Activated CD4-positive, alpha-beta T cell treated with anti-CD3 and anti-CD28 coated beads for 36 hours (primary cell): Measurements from ENCODE around the gene DMTF1. TPM values are rescaled to one million over a fixed set of nuclear protein-coding genes. Genes with fewer than 3 reads are reported as not detected.
"Not testable (repeated sequence)": the region's sequence is repeated elsewhere in the genome, so short reads cannot be mapped to it uniquely, and the experiment has no call there.

Experiments used
- ATAC-seq: fragments of 200-7000 bp; cut with Tn5 transposase; one replicate; pipeline ENCODE4 v1.10.0; 2021; ENCODE audit warnings: mild to moderate bottlenecking, moderate library complexity
- CTCF ChIA-PET: fragments of 350-600 bp; sonication (Branson Sonifier 250); formaldehyde crosslinking; loops from one replicate; lab custom pipeline; 2021; ENCODE audit warnings: antibody characterized with exemption; lab: Charles Lee
- POLR2A ChIA-PET: fragments of 350-600 bp; sonication (Branson Sonifier 250); formaldehyde crosslinking; loops from one replicate; lab custom pipeline; 2021; ENCODE audit warnings: antibody characterized with exemption, inconsistent platforms; lab: Charles Lee
- DNase-seq: peaks from one replicate; pipeline ENCODE4 v3.0.0-alpha.2; 2020
- H3K27ac Mint-ChIP-seq: one replicate; pipeline ENCODE4 v1.8.0; 2021; ENCODE audit warnings: mixed read lengths
- H3K27me3 Mint-ChIP-seq: one replicate; pipeline ENCODE4 v1.8.0; 2021; ENCODE audit warnings: mixed read lengths
- H3K36me3 Mint-ChIP-seq: one replicate; pipeline ENCODE4 v1.8.0; 2021; ENCODE audit warnings: low read depth, mixed read lengths
- H3K4me1 Mint-ChIP-seq: one replicate; pipeline ENCODE4 v1.8.0; 2021; ENCODE audit warnings: mixed read lengths
- H3K4me3 Mint-ChIP-seq: one replicate; pipeline ENCODE4 v1.8.0; 2021; ENCODE audit warnings: mild to moderate bottlenecking, moderate library complexity, mixed read lengths
- H3K9me3 Mint-ChIP-seq: one replicate; pipeline ENCODE4 v1.8.0; 2021; ENCODE audit warnings: low read depth, mixed read lengths
- intact Hi-C, 2 experiments: fragments of 100-400 bp; cut with DNase I in 1 of 2; cut with micrococcal nuclease in 1 of 2; formaldehyde crosslinking; loops; one replicate each; pipeline versions ENCODE4 v1.14.2 to v1.15.1; 2022 to 2024; cut with DNase I, micrococcal nuclease
- total RNA-seq, 2 experiments: library from RNA; stranded (reverse); gene quantifications; one replicate each; pipeline ENCODE4 v1.2.3, GENCODE V29; 2021

DMTF1 gene
- total RNA-seq, 2 experiments from 2014 or later, result 60.4 to 64.9 TPM

DNA sequence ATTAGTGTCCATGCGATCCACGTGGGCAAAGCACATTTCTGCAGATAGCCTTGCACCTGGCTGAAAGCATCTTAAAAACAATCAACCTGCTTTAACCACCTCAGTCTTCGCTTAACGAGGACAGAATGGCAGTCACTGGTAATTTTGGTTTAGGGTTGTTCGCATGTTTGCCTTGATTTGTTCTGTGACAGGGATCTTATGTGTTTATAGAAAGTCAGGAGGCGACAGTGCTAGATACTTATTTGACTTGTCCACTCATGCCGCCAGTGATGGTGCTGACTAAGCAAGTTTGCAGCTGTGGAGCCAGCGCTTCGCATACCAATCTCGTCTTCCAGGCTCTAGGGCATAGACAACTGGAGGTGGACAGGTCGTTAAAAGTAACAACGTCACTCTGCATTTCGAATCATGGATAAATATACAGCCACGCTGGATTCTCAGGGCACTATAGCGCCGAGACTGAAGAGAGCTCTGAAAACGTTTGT lies 68.5 kb downstream of the DMTF1 start:
- H3K27me3 Mint-ChIP-seq, result peaks cover 3% of the 10 kb centered on the region
- no peak for ATAC-seq
- no peaks in the 10 kb centered on the region for H3K9me3 Mint-ChIP-seq
- ChIA-PET POLR2A (interaction anchor here (0.6 to 2.7 kb wide), 2 partner anchors 64 to 68 kb away, joined by 3 to 35 read pairs; partner anchors contain the start of gene DMTF1), CTCF (interaction anchor here (0.5 to 1.9 kb wide), 5 partner anchors 28 to 119 kb away, joined by 3 to 9 read pairs (median 3); partner anchors contain the start of gene DMTF1)
- H3K36me3 Mint-ChIP-seq, result peaks cover 27% of the 10 kb centered on the region
- peak overlapping the region; percentile 97 for H3K4me3 Mint-ChIP-seq
- H3K27ac Mint-ChIP-seq, result peak overlapping the region; percentile 62
- DNase-seq, result peak; percentile 37
- intact Hi-C loops, result loop anchor here (1.0 to 5.0 kb wide), 8 partner anchors 17 to 656 kb away; partner anchors contain the start of genes CROT (in 2 of the 2), ELAPOR2 (in 2 of the 2), DBF4 (in 1 of the 2) and DMTF1 (in 1 of the 2)
- peaks cover 25% of the 10 kb centered on the region for H3K4me1 Mint-ChIP-seq

DNA sequence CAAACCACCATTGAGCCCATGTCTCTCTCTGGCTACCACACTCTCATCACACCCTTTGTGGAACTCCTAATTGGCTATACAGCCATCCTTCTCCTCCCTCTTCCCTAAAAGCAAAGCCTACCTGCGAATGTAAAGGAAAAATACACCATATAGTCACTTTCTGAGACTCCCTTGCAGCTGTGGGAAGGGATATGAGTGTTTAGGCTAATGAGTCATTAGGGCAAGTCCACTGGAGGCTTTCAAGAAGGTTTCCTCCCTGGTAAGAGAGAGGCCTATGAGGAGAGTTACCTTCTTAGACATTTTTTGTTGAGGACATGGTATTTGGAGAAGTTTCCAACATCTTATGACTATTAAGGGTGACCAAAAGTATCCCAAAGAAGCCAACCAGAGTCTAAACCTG lies 71.4 kb downstream of the DMTF1 start:
- CTCF ChIA-PET, result interaction anchor here (1.0 to 1.4 kb wide), 2 partner anchors 298 to 308 kb away, joined by 3 read pairs; no protein-coding TSS in a partner anchor
- Mint-ChIP-seq H3K4me1 (peaks cover 16% of the 10 kb centered on the region), H3K9me3 (no peaks in the 10 kb centered on the region), H3K4me3 (no peak overlapping the region), H3K27ac (no peak overlapping the region), H3K27me3 (peaks cover 5% of the 10 kb centered on the region), H3K36me3 (peaks cover 14% of the 10 kb centered on the region)
- no peak for DNase-seq
- peak; percentile 24 for ATAC-seq
- POLR2A ChIA-PET, result interaction anchor here (0.7 kb wide), 1 partner anchor 576 kb away, joined by 3 read pairs; no protein-coding TSS in a partner anchor
- intact Hi-C loops, result loop anchor here (5.0 kb wide), 2 partner anchors 166 to 404 kb away; partner anchors contain the start of genes ELAPOR2 (in 1 of the 2) and RUNDC3B (in 1 of the 2)

DNA sequence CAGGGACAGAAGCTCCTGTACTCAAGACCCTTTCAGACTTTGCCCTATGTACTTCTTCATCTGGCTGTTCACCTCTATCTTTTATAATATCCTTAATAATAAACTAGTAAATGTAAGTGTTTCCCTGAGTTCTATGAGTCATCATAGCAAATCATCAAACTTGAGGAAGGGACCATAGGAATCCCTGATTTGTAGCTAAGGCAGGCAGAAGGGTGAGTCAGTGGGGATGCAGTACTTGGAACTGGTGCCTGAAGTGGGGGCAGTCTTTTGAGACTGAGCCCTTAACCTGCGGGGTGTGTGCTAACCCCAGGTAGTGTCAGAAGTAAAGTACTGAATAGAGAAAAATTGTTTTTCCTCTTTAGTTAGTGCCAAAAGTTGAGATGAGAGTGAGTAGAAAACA lies 73.4 kb downstream of the DMTF1 start:
- ATAC-seq (no peak), DNase-seq (no peak)
- Mint-ChIP-seq H3K27me3 (peaks cover 5% of the 10 kb centered on the region), H3K27ac (no peak overlapping the region), H3K4me3 (no peak overlapping the region), H3K36me3 (no peaks in the 10 kb centered on the region), H3K4me1 (peaks cover 14% of the 10 kb centered on the region), H3K9me3 (no peaks in the 10 kb centered on the region)
- CTCF ChIA-PET, result interaction anchor here (1.2 kb wide), 1 partner anchor 72 kb away, joined by 3 read pairs; no protein-coding TSS in a partner anchor
- POLR2A ChIA-PET, result interaction anchor here (1.0 kb wide), 1 partner anchor 74 kb away, joined by 3 read pairs; the partner anchor contains the start of gene DMTF1
- intact Hi-C loops, result no loop called here

DNA sequence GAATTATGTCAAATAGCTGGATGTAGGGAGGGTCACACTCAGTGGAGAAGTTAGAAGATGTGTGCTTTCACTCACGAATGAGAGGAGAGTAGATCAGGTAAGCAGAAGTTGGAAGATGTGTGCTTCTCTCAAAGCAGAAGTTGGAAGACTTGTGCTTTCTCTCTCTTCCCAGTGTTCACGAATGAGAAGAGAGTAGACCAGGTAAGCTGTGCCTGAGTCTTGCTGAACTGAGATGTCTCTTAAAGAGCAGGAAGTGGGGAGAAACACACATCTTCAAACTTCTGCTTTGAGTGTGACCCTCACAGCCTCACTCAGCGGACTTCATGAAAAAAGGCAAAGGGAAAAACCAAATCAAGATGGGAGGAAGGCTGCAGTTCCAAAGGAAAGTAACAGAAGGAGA lies 74.2 kb downstream of the DMTF1 start:
- intact Hi-C loops, result no loop called here
- DNase-seq (no peak), ATAC-seq (peak; percentile 22)
- no peaks in the 10 kb centered on the region for H3K9me3 Mint-ChIP-seq
- ChIA-PET POLR2A (no interaction called here), CTCF (interaction anchor here (0.6 to 1.2 kb wide), 2 partner anchors 73 to 285 kb away, joined by 3 read pairs; no protein-coding TSS in a partner anchor)
- H3K36me3 Mint-ChIP-seq, result no peaks in the 10 kb centered on the region
- no peak overlapping the region for H3K27ac Mint-ChIP-seq
- peaks cover 2% of the 10 kb centered on the region for H3K27me3 Mint-ChIP-seq
- H3K4me3 Mint-ChIP-seq, result no peak overlapping the region
- H3K4me1 Mint-ChIP-seq, result peaks cover 9% of the 10 kb centered on the region

DNA sequence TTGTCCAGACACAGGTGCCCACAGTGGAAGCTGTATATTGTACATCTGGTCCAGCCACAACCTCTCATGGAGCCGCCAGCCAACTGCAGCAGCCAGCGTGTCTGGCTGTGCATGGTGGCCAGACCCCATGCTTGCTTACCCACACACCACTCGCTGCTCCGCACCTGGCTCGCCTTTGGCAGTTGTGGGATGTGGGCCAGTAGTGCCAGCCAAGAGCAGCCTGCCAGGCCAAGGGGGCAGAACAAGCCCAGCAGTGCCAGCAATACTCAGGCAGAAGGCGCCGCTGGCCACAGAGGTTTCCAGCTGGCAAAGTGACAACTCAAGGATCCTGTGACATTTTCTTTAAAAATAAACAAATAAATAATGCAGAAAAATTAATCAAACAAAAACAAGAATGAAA lies 79.0 kb downstream of the DMTF1 start:
- intact Hi-C loops, result no loop called here
- ATAC-seq, result no peak
- DNase-seq, result no peak
- peaks cover 9% of the 10 kb centered on the region for H3K4me1 Mint-ChIP-seq
- no peaks in the 10 kb centered on the region for H3K36me3 Mint-ChIP-seq
- no peaks in the 10 kb centered on the region for H3K9me3 Mint-ChIP-seq
- POLR2A ChIA-PET, result no interaction called here
- no peak overlapping the region for H3K27ac Mint-ChIP-seq
- H3K4me3 Mint-ChIP-seq, result no peak overlapping the region
- H3K27me3 Mint-ChIP-seq, result peaks cover 4% of the 10 kb centered on the region
- CTCF ChIA-PET, result no interaction called here

DNA sequence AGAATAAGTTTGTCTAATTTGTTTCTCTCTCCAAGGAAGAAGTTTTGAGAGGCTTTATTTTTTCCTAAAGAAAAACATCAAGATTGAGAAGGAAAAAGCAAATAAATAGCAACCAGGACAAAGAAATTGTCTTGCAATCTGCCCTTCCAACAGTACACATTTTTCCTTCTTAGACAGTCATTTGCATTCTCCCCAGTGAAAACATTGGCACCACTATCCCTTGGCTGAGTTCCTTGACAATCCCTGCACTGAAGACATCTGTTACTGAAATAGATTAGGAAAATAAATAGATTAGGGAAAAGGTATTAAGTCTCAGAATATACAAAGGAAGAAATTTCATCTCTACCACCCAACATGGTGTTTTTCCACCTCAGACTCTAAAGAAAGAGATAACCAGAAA lies 79.5 kb downstream of the DMTF1 start:
- intact Hi-C loops, result no loop called here
- CTCF ChIA-PET, result no interaction called here

DNA sequence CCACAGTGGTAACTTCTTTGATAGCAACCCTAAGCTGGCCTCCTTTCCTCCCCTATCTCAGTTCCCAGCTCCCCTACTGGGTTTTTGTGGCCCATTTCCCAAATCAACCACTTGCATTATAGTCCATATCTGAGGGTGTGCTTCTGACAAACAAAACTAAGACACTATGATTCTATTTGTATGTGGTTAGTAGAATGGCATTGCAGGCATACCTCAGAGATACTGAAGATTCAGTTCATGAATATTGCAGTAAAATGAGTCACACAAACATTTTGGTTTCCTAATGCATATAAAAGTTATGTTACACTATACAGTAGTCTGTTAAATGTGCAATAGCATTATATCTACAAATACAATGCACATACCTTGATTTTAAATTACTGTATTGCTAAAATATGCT lies 82.7 kb downstream of the DMTF1 start:
- no peak overlapping the region for H3K4me3 Mint-ChIP-seq
- intact Hi-C loops, result loop anchor here in 1 of 2 experiments (5.0 kb wide), 2 partner anchors 43 to 83 kb away; partner anchors contain the start of gene DMTF1

More for the DNA sequence above, 79.5 kb downstream of the DMTF1 start:
- Mint-ChIP-seq H3K4me1 (peaks cover 4% of the 10 kb centered on the region), H3K4me3 (no peak overlapping the region), H3K9me3 (no peaks in the 10 kb centered on the region), H3K36me3 (no peaks in the 10 kb centered on the region), H3K27me3 (peaks cover 2% of the 10 kb centered on the region), H3K27ac (no peak overlapping the region)
- POLR2A ChIA-PET, result no interaction called here
- no peak for DNase-seq
- ATAC-seq, result no peak

DNA sequence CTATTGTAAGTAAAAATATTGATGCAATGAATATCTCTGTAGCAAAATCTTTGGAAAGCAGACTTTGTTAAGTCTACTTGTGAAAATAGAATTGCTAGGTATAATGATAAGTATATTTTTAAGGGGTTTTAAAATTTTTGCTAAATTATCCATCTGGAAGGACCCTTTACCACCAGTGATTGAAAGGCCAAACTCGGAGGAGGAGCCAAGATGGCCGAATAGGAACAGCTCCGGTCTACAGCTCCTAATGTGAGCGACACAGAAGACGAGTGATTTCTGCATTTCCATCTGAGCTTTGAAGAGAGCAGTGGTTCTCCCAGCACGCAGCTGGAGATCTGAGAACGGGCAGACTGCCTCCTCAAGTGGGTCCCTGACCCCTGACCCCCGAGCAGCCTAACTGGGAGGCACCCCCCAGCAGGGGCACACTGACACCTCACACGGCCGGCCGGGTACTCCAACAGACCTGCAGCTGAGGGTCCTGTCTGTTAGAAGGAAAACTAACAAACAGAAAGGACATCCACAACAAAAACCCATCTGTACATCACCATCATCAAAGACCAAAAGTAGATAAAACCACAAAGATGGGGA lies 86.3 kb downstream of the DMTF1 start:
- H3K4me1 Mint-ChIP-seq, POLR2A ChIA-PET, H3K27me3 Mint-ChIP-seq, H3K9me3 Mint-ChIP-seq, DNase-seq, ATAC-seq, H3K27ac Mint-ChIP-seq, H3K36me3 Mint-ChIP-seq, H3K4me3 Mint-ChIP-seq: not testable (repeated sequence)
- CTCF ChIA-PET, result interaction anchor here (1.1 kb wide), 1 partner anchor 22 kb away, joined by 4 read pairs; no protein-coding TSS in a partner anchor
- intact Hi-C loops, result loop anchor here in 1 of 2 experiments (5.0 kb wide), 2 partner anchors 46 to 86 kb away; partner anchors contain the start of gene DMTF1

More for the DNA sequence above, 82.7 kb downstream of the DMTF1 start:
- Mint-ChIP-seq H3K9me3 (no peaks in the 10 kb centered on the region), H3K27me3 (peaks cover 4% of the 10 kb centered on the region), H3K27ac (no peak overlapping the region), H3K4me1 (peaks cover 3% of the 10 kb centered on the region), H3K36me3 (no peaks in the 10 kb centered on the region)
- peak; percentile 51 for ATAC-seq
- no peak for DNase-seq
- CTCF ChIA-PET, result interaction anchor here (0.6 kb wide), 1 partner anchor 77 kb away, joined by 3 read pairs; no protein-coding TSS in a partner anchor
- POLR2A ChIA-PET, result no interaction called here

DNA sequence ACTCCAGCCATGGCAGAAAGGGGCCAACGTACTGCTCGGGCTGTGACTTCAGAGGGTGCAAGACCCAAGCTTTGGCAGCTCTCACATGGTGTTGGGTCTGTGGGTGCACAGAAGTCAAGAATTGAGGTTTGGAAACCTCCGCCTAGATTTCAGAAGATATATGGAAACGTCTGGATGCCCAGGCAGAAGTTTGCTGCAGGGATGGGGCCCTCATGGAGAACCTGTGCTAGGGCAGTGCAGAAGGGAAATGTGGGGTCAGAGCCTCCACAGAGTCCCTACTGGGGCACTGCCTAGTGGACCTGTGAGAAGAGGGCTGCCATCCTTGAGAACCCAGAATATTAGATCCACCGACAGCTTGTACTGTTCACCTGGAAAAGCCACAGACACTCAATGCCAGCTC lies 93.4 kb downstream of the DMTF1 start:
- ATAC-seq, H3K36me3 Mint-ChIP-seq, H3K9me3 Mint-ChIP-seq, DNase-seq, CTCF ChIA-PET, H3K4me1 Mint-ChIP-seq, POLR2A ChIA-PET, intact Hi-C loops, H3K27ac Mint-ChIP-seq, H3K4me3 Mint-ChIP-seq: not testable (repeated sequence)
- peaks cover 11% of the 10 kb centered on the region for H3K27me3 Mint-ChIP-seq
